ENCODE measurements around the gene CGB7.

Gene CGB7

GRCh38 chr19:49004964-49005614, 52.5 kb downstream of the CGB7 start:
- Histone ChIP-seq H3K9me3 (ENCODE audit: insufficient read depth, low read depth, low read length) (no peaks in the 10 kb centered on the region), H3K9ac (ENCODE audit: low read depth, low read length) (no peak overlapping the region), H3K4me1 (ENCODE audit: insufficient read depth, low read length) (no peaks in the 10 kb centered on the region), H3K27ac (ENCODE audit: low read length) (no peak overlapping the region), H3K4me3 (ENCODE audit: low read length) (no peak overlapping the region), H3K36me3 (ENCODE audit: insufficient read depth, low read depth, low read length) (peaks cover 66% of the 10 kb centered on the region), H3K27me3 (ENCODE audit: insufficient read depth, low read length) (no peaks in the 10 kb centered on the region)
